GM12864 (cell line): ENCODE data around the gene C1QTNF6.

Source experiments
- DNase-seq: peaks from one replicate; pipeline ENCODE4 v3.0.0-alpha.2; 2011; ENCODE audit warnings: low read depth
- H3K4me3 ChIP-seq: 2 replicates; pipeline ENCODE4 v1.5.1; 2011; ENCODE audit warnings: mild to moderate bottlenecking, low read depth, low read length, control low read depth
- TF ChIP-seq, protein P1 (sequence below): IDR thresholded peaks from 2 replicates; pipeline ENCODE4 v1.5.1; 2011; ENCODE audit warnings: low read depth, mild to moderate bottlenecking, moderate library complexity, low read length, control low read depth, inconsistent platforms; ENCODE audit errors: missing control alignments

C1QTNF6 gene

DNA sequence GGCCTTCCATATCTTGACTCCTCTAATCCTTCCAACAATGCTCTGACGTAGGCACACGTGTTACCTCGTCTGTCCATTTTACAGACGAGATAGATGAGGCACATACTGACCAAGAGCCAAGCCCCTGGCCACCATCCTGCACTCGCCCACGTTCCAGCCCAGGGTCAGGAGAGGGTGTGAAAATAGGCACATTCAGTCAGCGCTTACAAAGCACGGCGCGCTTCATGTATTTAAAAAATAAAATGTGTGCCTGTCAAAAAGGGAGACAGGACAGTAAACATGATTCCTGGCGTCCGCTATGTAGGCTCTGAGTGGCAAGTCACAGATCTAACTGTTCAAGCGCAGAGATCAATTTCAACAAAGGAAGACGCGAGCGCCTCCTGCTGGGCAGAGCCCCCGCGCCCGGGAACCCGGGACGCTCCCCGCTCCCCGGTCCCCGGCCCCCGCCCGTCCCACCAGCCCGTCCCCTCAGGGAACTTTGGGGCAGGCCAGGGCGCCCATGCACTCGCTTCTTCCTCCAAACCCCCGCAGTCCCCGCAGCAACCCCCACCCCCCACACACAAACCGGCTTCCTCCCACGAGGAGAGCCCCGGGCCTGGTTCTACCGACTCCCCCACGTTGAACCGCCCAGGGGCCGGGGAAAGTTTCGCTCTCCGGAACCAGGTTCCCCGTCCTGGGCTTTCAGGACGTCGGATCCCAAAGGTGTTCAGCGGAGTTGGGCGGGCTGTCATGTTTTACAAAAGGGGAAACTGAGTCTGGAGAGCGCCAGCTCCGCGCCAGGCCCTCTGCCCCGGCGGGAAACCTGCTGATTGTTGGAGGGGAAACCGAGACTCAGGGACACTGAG lies 10.4 kb upstream of the C1QTNF6 start:
- H3K4me3 ChIP-seq = peak overlapping the region; percentile 67
- TF ChIP-seq, protein P1, sequence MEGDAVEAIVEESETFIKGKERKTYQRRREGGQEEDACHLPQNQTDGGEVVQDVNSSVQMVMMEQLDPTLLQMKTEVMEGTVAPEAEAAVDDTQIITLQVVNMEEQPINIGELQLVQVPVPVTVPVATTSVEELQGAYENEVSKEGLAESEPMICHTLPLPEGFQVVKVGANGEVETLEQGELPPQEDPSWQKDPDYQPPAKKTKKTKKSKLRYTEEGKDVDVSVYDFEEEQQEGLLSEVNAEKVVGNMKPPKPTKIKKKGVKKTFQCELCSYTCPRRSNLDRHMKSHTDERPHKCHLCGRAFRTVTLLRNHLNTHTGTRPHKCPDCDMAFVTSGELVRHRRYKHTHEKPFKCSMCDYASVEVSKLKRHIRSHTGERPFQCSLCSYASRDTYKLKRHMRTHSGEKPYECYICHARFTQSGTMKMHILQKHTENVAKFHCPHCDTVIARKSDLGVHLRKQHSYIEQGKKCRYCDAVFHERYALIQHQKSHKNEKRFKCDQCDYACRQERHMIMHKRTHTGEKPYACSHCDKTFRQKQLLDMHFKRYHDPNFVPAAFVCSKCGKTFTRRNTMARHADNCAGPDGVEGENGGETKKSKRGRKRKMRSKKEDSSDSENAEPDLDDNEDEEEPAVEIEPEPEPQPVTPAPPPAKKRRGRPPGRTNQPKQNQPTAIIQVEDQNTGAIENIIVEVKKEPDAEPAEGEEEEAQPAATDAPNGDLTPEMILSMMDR = peak; percentile 90
- DNase-seq = no peak

DNA sequence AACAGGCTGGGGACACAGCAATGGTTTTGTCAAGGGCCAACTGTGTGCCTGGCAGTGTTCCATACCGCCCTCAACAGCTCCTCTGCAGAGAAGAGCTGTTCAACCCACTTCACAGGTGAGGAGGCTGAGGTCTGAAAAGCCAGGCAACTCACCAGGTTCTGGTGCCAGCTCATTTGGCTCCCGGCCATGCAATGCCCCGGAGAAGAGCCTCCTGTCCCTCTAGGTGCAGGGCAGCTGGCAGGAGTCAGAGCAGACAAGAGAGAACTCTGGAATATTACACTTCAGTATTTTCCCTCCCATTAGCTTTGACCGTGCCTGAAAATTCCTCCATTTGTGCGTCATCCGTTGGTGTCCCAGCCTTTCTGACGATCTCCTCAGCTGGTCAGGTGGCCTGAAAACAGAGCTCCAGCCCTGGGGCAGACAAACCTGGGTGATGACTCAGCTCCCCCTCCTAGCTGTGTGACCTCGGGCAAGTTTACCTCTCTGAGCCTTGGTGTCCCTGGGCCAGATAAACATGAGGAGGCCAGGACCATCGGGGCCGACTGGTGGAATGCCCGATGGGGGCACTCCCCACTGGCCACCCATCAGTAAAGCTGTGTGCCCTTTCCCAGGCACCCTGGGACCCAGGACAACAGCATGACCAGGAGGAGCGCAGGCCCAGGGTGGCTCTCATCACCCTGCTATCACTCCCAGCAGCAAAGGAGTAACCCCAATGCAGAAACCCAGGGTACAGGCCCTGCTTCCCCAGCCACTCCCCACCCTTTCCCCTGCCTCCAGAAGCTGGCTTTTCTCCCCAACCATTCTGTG lies 9.6 kb upstream of the C1QTNF6 start:
- DNase-seq = no peak
- peak overlapping the region; percentile 67 for H3K4me3 ChIP-seq
- TF ChIP-seq, protein P1 = no peak

DNA sequence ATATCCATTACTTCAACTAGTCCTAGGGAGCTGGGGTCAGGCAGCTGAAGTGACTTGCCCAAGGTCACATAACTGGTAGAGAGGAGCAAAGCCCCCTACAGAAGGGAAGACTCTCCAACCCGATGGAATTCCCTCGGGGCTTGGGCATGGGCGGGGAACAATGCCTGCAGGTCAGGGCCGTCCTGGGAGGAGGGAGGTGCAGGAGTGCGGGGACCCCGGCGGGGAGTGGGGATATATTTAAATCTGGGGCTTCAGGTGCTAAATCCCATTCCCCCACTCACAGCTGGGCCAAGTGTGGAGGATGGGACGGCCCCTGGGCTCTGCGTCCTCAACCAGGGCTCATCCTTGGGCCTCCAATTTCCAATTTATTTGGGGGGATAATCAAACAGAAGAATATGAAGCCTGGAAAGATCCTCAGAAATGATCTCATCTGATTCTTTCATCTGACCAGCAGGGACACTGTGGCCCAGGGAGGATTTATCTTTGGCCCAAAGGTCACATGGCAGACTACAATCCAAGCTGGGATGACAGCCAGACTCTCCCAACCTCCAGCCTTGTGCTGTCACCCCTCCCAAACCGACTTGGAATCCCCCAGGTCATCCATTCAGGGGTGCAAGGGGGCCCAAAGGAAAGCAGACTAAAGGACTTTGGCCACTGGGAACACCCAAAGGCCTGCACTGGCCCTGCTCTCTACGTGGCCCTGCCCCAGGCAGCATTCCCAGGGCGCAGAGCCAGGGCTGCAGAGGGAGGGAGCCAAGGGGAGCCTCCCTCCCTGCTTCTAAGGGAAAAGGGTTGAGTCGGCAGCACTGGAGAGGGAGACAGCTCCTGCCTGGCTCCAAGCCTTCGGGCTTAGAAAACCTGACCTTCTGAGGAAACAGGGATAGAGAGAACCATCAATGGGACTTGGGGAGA lies 8.7 kb upstream of the C1QTNF6 start:
- no peak for DNase-seq
- TF ChIP-seq, protein P1 = no peak
- H3K4me3 ChIP-seq = no peak overlapping the region

DNA sequence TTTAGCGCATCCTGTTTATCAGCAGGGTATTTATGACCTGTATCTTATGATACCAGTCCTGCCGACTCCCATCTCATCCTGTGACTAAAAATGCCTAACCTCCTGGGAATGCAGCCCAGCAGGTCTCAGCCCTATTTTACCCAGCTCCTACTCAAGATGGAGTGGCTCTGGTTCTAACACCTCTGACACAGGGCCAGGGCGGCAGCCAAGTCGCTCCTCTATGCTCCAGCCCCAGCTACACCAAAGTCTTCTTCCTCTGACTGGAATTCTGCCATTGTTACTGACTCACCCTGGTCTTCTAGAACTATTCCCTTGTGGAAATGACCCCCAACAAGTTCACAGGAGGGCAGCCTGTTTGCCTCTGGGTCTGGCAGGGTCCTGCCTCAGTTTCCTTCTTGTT lies 7.9 kb upstream of the C1QTNF6 start:
- TF ChIP-seq, protein P1 = no peak
- H3K4me3 ChIP-seq = no peak overlapping the region
- DNase-seq = no peak

DNA sequence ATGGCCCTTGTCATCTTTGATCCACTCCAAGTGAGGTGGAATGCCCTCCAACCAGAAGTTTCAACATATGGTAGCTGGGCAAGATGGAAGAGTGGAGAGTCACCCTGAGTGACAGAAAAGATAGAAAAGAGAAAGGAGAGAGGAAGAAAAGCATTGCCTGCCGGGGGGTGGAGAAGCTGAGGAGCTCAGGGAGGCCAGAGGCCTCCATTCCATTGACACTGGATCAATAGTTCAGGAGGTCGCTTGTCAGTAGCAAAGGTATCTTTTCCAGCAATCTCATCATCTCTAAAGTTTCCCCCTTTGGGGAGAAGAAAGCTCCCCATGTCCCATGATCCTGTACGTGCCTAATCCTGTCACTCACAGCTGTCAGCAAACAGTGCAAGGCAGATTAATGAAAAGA lies 6.7 kb upstream of the C1QTNF6 start:
- TF ChIP-seq, protein P1 = no peak
- no peak for DNase-seq
- H3K4me3 ChIP-seq = no peak overlapping the region

DNA sequence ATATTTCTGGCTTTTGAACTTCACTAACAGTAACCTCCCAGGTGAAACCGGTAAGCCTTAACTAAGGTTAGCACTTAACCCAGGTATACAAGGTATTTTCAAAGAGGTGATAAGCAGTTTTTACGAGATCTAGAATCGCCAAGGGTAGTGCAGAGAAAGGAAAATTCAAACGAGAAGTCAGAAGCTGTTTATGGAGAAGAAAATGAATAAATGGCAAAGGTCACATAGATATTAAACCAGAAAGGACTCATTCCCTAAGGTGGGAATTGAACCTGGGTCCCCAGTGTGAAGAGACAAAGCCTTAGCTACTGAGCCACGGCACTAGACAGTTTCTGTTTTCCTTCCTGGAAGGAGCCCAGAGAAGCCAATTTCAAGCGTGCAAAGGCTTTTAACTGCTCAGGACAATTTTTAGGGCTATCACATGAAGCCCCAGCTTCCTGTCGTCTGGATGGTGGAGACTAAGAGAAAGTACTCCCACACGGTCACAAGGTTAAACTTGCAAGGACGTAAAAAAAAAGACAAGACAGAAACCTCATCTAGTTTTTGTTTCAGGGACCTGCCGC lies 5.7 kb upstream of the C1QTNF6 start:
- DNase-seq = no peak
- no peak overlapping the region for H3K4me3 ChIP-seq
- TF ChIP-seq, protein P1 = no peak
